ENCODE measurements around the gene TSHZ2. TPM values are rescaled to one million over a fixed set of nuclear protein-coding genes. Genes with fewer than 3 reads are reported as not detected.

The TSHZ2 gene
- total and polyA plus RNA-seq, 2 experiments from 2014 or later, result 10.4 to 32.0 TPM

GRCh38 chr20:53136473-53136872 lies 164.3 kb downstream of the TSHZ2 start:
- H3K27me3 ChIP-seq, result no peaks in the 10 kb centered on the region
- no peak for DNase-seq (ENCODE audit: low read depth in 1 of 2, low spot score in 1 of 2)
- no peaks in the 10 kb centered on the region for H3K36me3 ChIP-seq
- no peak overlapping the region for H3K4me3 ChIP-seq
- TF ChIP-seq CTCF (IDR thresholded peaks at IDR 0.05; ENCODE audit: low read depth, low read length), result no peak
- H3K27ac ChIP-seq, result no peak overlapping the region
- peaks cover 46% of the 10 kb centered on the region for H3K4me1 ChIP-seq (ENCODE audit: low read depth)
- no peaks in the 10 kb centered on the region for H3K9me3 ChIP-seq (ENCODE audit: low read depth)

DNA sequence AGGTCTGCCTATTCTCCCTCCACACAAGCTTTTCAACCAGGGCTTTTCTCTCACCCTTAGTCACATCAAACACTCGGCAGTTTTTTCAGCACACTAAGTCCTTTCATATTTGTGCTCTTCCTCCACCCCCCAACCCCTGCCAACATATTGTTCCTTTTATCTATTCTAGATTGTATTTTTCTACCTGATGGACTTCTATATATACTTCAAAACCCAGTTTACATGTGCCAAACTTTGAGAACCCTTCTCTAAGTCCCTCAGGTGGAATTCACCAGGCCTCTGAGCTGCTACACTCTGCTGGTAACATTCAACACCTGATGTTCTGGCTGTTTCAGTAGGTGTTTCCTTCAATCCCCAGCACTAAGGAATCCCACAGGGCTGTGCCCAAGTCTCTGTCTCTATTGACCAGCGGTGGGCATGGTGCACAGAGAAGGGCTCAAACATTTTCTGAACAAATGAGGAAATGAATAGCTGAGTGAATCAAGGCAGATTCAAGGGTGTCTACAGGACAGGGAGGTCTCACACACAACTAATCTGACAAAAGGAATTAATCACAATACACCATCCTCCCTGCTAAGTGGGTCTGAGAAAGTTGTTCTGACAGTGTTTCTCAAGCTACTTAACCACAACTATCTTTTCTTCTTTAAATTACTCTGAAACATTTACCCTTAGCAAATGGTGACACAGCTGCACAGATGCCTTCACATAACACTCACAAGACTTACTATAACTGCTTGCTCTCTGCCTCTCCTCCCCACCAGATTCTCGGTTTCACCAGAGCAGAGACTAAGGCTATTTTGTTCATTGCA lies 166.5 kb downstream of the TSHZ2 start:
- Histone ChIP-seq H3K4me1 (ENCODE audit: low read depth) (peaks cover 53% of the 10 kb centered on the region), H3K4me3 (no peak overlapping the region), H3K9me3 (ENCODE audit: low read depth) (no peaks in the 10 kb centered on the region), H3K27ac (no peak overlapping the region), H3K27me3 (no peaks in the 10 kb centered on the region), H3K36me3 (no peaks in the 10 kb centered on the region)
- no peak for DNase-seq (ENCODE audit: low read depth in 1 of 2, low spot score in 1 of 2)
- no peak for TF ChIP-seq CTCF (IDR thresholded peaks at IDR 0.05; ENCODE audit: low read depth, low read length)

GRCh38 chr20:53141201-53142050 lies 169.3 kb downstream of the TSHZ2 start:
- Histone ChIP-seq H3K4me3 (no peak overlapping the region), H3K9me3 (ENCODE audit: low read depth) (no peaks in the 10 kb centered on the region), H3K36me3 (no peaks in the 10 kb centered on the region), H3K27ac (peak overlapping the region; percentile 87), H3K27me3 (no peaks in the 10 kb centered on the region), H3K4me1 (ENCODE audit: low read depth) (peaks cover 49% of the 10 kb centered on the region)
- peak; percentile 8 to 94 for DNase-seq (ENCODE audit: low read depth in 1 of 2, low spot score in 1 of 2)
- TF ChIP-seq CTCF (IDR thresholded peaks at IDR 0.05; ENCODE audit: low read depth, low read length), result no peak

DNA sequence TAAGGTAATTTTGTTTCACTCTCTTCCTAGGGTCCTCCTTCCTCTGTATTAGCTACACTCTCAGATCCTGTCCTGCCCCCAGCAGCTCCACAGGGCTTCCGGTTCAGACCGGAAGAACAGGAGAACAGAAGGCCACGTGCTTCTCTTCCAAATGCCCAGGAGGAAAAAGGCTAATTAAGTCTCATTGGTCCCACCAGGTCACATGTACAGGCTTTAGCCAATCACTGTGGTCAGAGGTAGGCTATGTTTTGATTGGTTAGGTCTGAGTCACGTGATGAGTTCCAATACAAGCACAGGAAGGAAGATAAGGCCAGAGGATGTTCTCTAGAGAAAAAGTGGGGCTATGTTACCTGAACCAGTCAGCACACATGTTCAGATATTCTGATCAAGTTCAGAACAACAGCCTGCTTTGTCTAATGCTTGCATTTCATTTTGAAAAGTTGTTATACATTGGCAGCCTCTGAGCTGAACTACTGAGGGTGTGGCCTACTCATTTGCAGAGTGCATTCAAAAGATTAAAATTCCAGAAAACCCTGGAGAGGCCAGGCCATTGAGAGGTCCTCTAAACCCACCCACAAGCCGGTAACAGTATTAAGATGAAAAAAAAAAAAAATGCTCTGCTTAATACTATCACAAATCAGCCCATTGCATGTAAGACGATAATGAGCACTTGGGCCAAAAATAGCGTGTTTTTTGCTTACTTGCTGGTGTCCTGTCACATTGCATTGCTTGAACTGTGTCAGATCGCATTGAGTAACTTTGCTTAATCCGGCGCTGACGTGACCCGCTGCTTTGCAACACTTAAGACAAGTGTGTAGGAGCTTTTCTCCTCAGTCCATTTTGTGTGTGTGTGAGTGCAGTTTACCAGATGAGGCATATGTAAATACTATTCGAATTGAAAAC lies 170.3 kb downstream of the TSHZ2 start:
- Histone ChIP-seq H3K27me3 (no peaks in the 10 kb centered on the region), H3K4me3 (no peak overlapping the region), H3K9me3 (ENCODE audit: low read depth) (no peaks in the 10 kb centered on the region), H3K27ac (peak overlapping the region; percentile 87), H3K36me3 (no peaks in the 10 kb centered on the region), H3K4me1 (ENCODE audit: low read depth) (peaks cover 38% of the 10 kb centered on the region)
- peak in 1 of 2 donors; percentile 85 for DNase-seq (ENCODE audit: low read depth in 1 of 2, low spot score in 1 of 2)
- no peak for TF ChIP-seq CTCF (IDR thresholded peaks at IDR 0.05; ENCODE audit: low read depth, low read length)

Data from cardiac muscle cell (in vitro differentiated cells and primary cell).